Fibroblast of skin of right quadriceps (primary cell): ENCODE measurements around the gene HDAC4.

ENCODE experiments used
- DNase-seq: peaks from one replicate; pipeline ENCODE4 v3.0.0-alpha.2; 2013

Gene HDAC4

GRCh38 chr2:239343946-239344856 lies 56.6 kb downstream of the HDAC4 start:
- no peak for DNase-seq

GRCh38 chr2:239343460-239343859 lies 57.4 kb downstream of the HDAC4 start:
- no peak for DNase-seq

GRCh38 chr2:239341840-239342239 lies 59.0 kb downstream of the HDAC4 start:
- DNase-seq, result no peak

- no peak for DNase-seq
Observed at GRCh38 chr2:239341146-239341732, 59.6 kb downstream of the HDAC4 start.

GRCh38 chr2:239339726-239340601 lies 60.9 kb downstream of the HDAC4 start:
- DNase-seq, result no peak

GRCh38 chr2:239339241-239339640 lies 61.6 kb downstream of the HDAC4 start:
- no peak for DNase-seq

- no peak for DNase-seq
Observed at GRCh38 chr2:239337877-239338484, 62.8 kb downstream of the HDAC4 start.

- DNase-seq, result no peak
Observed at GRCh38 chr2:239337122-239337876, 63.5 kb downstream of the HDAC4 start.

- no peak for DNase-seq
Observed at GRCh38 chr2:239331560-239331959, 69.3 kb downstream of the HDAC4 start.

- no peak for DNase-seq
Observed at GRCh38 chr2:239330836-239331235, 70.0 kb downstream of the HDAC4 start.

- no peak for DNase-seq
Observed at GRCh38 chr2:239329972-239330572, 70.7 kb downstream of the HDAC4 start.

- DNase-seq, result no peak
Observed at GRCh38 chr2:239329284-239329971, 71.4 kb downstream of the HDAC4 start.

GRCh38 chr2:239328351-239329191 lies 72.2 kb downstream of the HDAC4 start:
- peak; percentile 92 for DNase-seq

- DNase-seq, result peak; percentile 13
Observed at GRCh38 chr2:239327536-239328350, 73.1 kb downstream of the HDAC4 start.

- no peak for DNase-seq
Observed at GRCh38 chr2:239326831-239327535, 73.8 kb downstream of the HDAC4 start.

- DNase-seq, result no peak
Observed at GRCh38 chr2:239324456-239324855, 76.4 kb downstream of the HDAC4 start.

GRCh38 chr2:239323447-239323846 lies 77.4 kb downstream of the HDAC4 start:
- no peak for DNase-seq

- DNase-seq, result peak; percentile 32
Observed at GRCh38 chr2:239322416-239323086, 78.3 kb downstream of the HDAC4 start.
